ENCODE results near the gene KCNAB1.
"Not testable (repeated sequence)": the region's sequence is repeated elsewhere in the genome, so short reads cannot be mapped to it uniquely, and the experiment has no call there.

KCNAB1 gene

GRCh38 chr3:156222381-156222780 is 102.0 kb downstream of the KCNAB1 start:
- not testable (repeated sequence) for DNase-seq

- DNase-seq = not testable (repeated sequence)
Measured at GRCh38 chr3:156224046-156224445, 103.7 kb downstream of the KCNAB1 start.

GRCh38 chr3:156226676-156227420 is 106.5 kb downstream of the KCNAB1 start:
- DNase-seq = no peak

GRCh38 chr3:156227704-156228103 is 107.3 kb downstream of the KCNAB1 start:
- DNase-seq = no peak

- no peak for DNase-seq
Measured at GRCh38 chr3:156230278-156230900, 110.0 kb downstream of the KCNAB1 start.

- not testable (repeated sequence) for DNase-seq
Measured at GRCh38 chr3:156231221-156231620, 110.8 kb downstream of the KCNAB1 start.

GRCh38 chr3:156233876-156234275 is 113.5 kb downstream of the KCNAB1 start:
- peak; percentile 35 for DNase-seq

GRCh38 chr3:156236556-156237260 is 116.3 kb downstream of the KCNAB1 start:
- DNase-seq = no peak

GRCh38 chr3:156240642-156241041 is 120.3 kb downstream of the KCNAB1 start:
- DNase-seq = no peak

- DNase-seq = peak; percentile 20
Measured at GRCh38 chr3:156246961-156247725, 126.8 kb downstream of the KCNAB1 start.

GRCh38 chr3:156250550-156250949 is 130.2 kb downstream of the KCNAB1 start:
- DNase-seq = no peak

- no peak for DNase-seq
Measured at GRCh38 chr3:156251424-156251823, 131.0 kb downstream of the KCNAB1 start.

GRCh38 chr3:156252656-156253055 is 132.3 kb downstream of the KCNAB1 start:
- DNase-seq = no peak

GRCh38 chr3:156253150-156253549 is 132.8 kb downstream of the KCNAB1 start:
- DNase-seq = no peak

GRCh38 chr3:156256256-156256655 is 135.9 kb downstream of the KCNAB1 start:
- DNase-seq = no peak

GRCh38 chr3:156256945-156257344 is 136.6 kb downstream of the KCNAB1 start:
- DNase-seq = no peak

- DNase-seq = no peak
Measured at GRCh38 chr3:156258301-156258700, 137.9 kb downstream of the KCNAB1 start.

GRCh38 chr3:156259896-156260295 is 139.5 kb downstream of the KCNAB1 start:
- no peak for DNase-seq

- DNase-seq = no peak
Measured at GRCh38 chr3:156260331-156260730, 140.0 kb downstream of the KCNAB1 start.

- peak; percentile 14 for DNase-seq
Measured at GRCh38 chr3:156264771-156265170, 144.4 kb downstream of the KCNAB1 start.

- DNase-seq = no peak
Measured at GRCh38 chr3:156271508-156271907, 151.1 kb downstream of the KCNAB1 start.

GRCh38 chr3:156271995-156272719 is 151.8 kb downstream of the KCNAB1 start:
- no peak for DNase-seq

All from fibroblast of upper back skin (primary cell).